GM20000 (cell line): ENCODE measurements around the gene GNG7.

ENCODE experiments used
- DNase-seq: peaks from one replicate; pipeline ENCODE4 v3.0.0; 2012; ENCODE audit warnings: low spot score
- TF ChIP-seq, protein P1 (sequence below): IDR thresholded peaks from 2 replicates; pipeline ENCODE4 v1.5.1; 2012; ENCODE audit warnings: mild to moderate bottlenecking, control low read depth; ENCODE audit errors: extremely low read depth, missing control alignments

Gene GNG7

DNA sequence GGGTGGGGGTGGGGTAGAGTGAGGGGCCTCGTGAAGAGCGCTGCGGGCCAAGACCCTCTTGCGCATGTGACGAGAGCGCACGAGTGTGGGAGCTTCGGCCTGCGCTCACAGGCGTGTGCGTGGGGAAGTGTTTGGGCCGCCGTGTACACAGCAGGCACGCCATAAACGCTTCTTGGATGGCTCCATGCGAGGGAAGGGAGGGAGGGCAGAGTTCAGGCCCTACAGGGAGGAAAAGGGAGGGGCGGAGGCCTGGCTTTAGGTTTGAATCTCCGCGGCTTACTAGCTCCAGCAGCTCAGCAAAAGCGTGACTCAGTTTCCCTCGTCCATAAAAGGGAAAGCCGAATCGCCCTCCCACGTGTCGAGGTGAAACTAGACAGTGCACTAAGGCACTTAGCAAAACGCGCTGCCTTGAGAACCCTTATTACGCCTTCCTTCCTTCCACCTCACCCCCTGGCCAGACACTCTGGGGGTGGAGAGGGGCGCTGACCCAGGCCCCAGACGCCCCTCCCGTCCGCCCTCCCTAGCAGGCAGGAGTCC, 214.0 kb downstream of the GNG7 start:
- no peak for DNase-seq
- TF ChIP-seq, protein P1, sequence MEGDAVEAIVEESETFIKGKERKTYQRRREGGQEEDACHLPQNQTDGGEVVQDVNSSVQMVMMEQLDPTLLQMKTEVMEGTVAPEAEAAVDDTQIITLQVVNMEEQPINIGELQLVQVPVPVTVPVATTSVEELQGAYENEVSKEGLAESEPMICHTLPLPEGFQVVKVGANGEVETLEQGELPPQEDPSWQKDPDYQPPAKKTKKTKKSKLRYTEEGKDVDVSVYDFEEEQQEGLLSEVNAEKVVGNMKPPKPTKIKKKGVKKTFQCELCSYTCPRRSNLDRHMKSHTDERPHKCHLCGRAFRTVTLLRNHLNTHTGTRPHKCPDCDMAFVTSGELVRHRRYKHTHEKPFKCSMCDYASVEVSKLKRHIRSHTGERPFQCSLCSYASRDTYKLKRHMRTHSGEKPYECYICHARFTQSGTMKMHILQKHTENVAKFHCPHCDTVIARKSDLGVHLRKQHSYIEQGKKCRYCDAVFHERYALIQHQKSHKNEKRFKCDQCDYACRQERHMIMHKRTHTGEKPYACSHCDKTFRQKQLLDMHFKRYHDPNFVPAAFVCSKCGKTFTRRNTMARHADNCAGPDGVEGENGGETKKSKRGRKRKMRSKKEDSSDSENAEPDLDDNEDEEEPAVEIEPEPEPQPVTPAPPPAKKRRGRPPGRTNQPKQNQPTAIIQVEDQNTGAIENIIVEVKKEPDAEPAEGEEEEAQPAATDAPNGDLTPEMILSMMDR = no peak

GRCh38 chr19:2487842-2488241, 214.7 kb downstream of the GNG7 start:
- TF ChIP-seq, protein P1 = no peak
- no peak for DNase-seq

DNA sequence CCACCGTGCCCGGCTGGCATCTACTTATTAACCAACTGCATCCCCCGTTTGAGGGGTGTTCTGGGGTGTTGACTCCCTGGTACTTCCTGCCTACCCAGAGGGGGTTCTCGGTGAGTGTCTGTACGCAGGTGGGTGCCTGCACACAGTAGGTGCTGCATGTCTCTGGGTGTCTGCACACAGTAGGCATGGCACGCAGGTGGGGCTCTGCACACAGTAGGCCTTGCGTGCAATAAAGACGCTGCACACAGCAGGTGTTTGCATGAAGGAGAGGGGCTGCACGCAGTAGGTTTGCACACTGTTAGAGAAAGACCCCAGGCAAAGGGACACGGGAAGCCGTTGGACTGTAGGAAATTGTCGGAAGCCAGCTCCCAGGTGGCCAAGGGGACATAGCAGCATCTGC, 215.4 kb downstream of the GNG7 start:
- TF ChIP-seq, protein P1 = no peak
- DNase-seq = no peak

- TF ChIP-seq, protein P1 = no peak
- DNase-seq = no peak
Measured at GRCh38 chr19:2485428-2485827, 217.1 kb downstream of the GNG7 start.

DNA sequence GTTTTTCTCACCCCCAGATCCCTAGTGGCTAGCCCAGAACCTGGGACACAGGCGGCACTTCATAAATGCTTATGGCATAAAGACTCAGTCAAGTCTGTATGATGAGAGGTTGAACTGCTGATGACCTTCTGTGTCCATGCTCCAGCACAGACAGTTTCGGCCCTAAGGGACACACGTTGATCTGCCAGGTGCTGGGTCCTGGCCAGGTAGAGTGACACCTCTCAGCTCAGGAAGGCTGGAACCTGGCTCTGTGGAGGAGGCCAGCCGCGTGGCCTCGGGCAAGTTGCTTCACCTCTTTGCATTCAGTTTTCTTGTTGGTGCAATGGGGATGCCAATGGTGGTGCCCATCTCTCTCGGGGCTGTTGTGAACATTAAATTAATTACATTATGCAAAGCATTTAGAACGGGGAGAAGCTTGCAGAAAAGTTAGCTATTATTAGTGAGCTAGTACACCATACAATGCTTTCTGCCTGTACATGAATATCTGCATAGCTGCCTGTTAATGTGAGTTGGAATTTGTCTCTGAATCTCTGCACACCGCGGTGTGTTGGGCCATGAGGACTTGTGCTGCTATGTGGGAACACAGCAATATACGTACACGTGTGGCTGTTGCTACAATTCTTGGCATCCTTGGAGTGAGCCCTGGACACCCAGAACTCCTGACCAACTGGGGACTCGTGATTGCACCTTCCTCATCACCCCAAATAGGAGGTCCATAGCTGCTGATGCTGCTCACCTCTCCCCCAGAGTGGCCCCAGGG, 218.1 kb downstream of the GNG7 start:
- no peak for DNase-seq
- TF ChIP-seq, protein P1 = no peak

DNA sequence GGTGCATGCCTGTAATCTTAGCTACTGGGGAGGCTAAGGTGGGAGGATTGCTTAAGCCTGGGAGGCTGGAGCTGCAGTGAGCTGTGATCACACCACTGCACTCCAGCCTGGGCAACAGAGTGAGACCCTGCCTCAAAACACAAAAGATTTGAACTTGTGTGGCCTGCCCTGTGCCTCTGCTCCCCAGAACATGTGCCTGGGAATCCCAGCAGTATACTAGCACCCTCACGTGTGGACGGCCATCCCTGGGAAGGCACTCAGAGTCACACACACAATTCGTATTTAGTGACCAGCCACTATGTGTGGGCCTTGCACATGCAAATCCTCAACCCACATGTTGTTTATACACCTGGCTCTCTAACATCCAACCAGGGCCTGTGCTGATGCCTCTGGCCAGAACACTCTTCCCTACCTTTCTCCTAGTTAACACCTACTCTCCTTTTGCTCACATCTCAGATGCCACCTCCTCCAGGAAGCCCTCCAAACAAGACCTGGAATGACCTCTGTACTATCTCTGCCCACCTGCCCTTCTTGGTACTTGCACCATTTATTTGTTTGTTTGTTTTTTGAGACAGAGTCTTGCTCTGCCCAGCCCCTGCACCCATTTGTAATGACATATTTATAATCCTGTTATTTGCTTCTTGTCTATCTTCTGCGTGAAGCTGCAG, 218.9 kb downstream of the GNG7 start:
- no peak for DNase-seq
- TF ChIP-seq, protein P1 = no peak

GRCh38 chr19:2483084-2483483, 219.4 kb downstream of the GNG7 start:
- no peak for DNase-seq
- TF ChIP-seq, protein P1 = no peak
